GM23338 (cell line): ENCODE measurements around the gene ADAMTSL2. TPM values are rescaled to one million over a fixed set of nuclear protein-coding genes. Genes with fewer than 3 reads are reported as not detected.

ENCODE experiments used
- ATAC-seq: fragments of 200-7000 bp; cut with Tn5 transposase; 3 replicates; pipeline ENCODE4 v1.9.1; 2020
- DNase-seq: peaks from one replicate; pipeline ENCODE4 v3.0.0-alpha.2; 2015; ENCODE audit warnings: low spot score
- H2AFZ ChIP-seq: fragments of 200-600 bp; sonication (generic); 2 replicates; pipeline ENCODE4 v1.8.0; 2016; ENCODE audit warnings: antibody characterized with exemption, mild to moderate bottlenecking, moderate library complexity
- H3F3A ChIP-seq: fragments of 200-600 bp; sonication (generic); replicated peaks from 2 replicates; pipeline ENCODE4 v1.8.0; 2017; ENCODE audit warnings: antibody characterized with exemption, mixed run types, low read depth
- H3K27ac ChIP-seq: fragments of 200-600 bp; sonication (generic); 2 replicates; pipeline ENCODE4 v1.6.1; 2016; ENCODE audit warnings: low read depth
- H3K27me3 ChIP-seq: fragments of 200-600 bp; sonication (generic); 2 replicates; pipeline ENCODE4 v1.8.0; 2016; ENCODE audit warnings: mild to moderate bottlenecking, mixed run types, moderate library complexity; ENCODE audit not compliant: insufficient read depth
- H3K36me3 ChIP-seq: fragments of 200-600 bp; sonication (generic); 2 replicates; pipeline ENCODE4 v1.8.0; 2016; ENCODE audit warnings: mild to moderate bottlenecking; ENCODE audit not compliant: insufficient read depth
- H3K4me1 ChIP-seq: fragments of 200-600 bp; sonication (generic); 2 replicates; pipeline ENCODE4 v1.8.0; 2016; ENCODE audit warnings: mild to moderate bottlenecking, moderate library complexity; ENCODE audit not compliant: insufficient read depth
- H3K4me2 ChIP-seq: fragments of 200-600 bp; sonication (generic); 2 replicates; pipeline ENCODE4 v1.7.1; 2017; ENCODE audit warnings: mixed run types
- H3K4me3 ChIP-seq: fragments of 200-600 bp; sonication (generic); 2 replicates; pipeline ENCODE4 v1.6.1; 2016; ENCODE audit warnings: mixed run types
- H3K79me2 ChIP-seq: fragments of 200-600 bp; sonication (generic); replicated peaks from 2 replicates; pipeline ENCODE4 v1.8.0; 2017; ENCODE audit warnings: mild to moderate bottlenecking; ENCODE audit not compliant: insufficient read depth
- H3K9me2 ChIP-seq: fragments of 200-600 bp; sonication (generic); 2 replicates; pipeline ENCODE4 v1.8.0; 2017; ENCODE audit not compliant: insufficient read depth
- H4K20me1 ChIP-seq: fragments of 200-600 bp; sonication (generic); replicated peaks from 2 replicates; pipeline ENCODE4 v1.8.0; 2017; ENCODE audit warnings: mild to moderate bottlenecking; ENCODE audit not compliant: insufficient read depth
- H3K27ac Mint-ChIP-seq: 2 replicates; pipeline ENCODE4 v1.8.0; 2020; ENCODE audit warnings: inconsistent platforms, mild to moderate bottlenecking, moderate library complexity, mixed read lengths
- H3K27me3 Mint-ChIP-seq: 3 replicates; pipeline ENCODE4 v1.8.0; 2022; ENCODE audit warnings: low read depth, mild to moderate bottlenecking, moderate library complexity, mixed read lengths, inconsistent platforms; ENCODE audit not compliant: insufficient read depth, poor library complexity
- H3K36me3 Mint-ChIP-seq: 3 replicates; pipeline ENCODE4 v1.8.0; 2021; ENCODE audit warnings: low read depth, mild to moderate bottlenecking, inconsistent platforms, moderate library complexity, mixed read lengths
- H3K4me1 Mint-ChIP-seq: 3 replicates; pipeline ENCODE4 v1.8.0; 2020; ENCODE audit warnings: mild to moderate bottlenecking, inconsistent platforms, mixed read lengths
- H3K4me3 Mint-ChIP-seq: 3 replicates; pipeline ENCODE4 v1.8.0; 2021; ENCODE audit warnings: moderate library complexity, mild to moderate bottlenecking, inconsistent platforms, mixed read lengths
- H3K9me3 Mint-ChIP-seq: 3 replicates; pipeline ENCODE4 v1.8.0; 2020; ENCODE audit warnings: moderate library complexity, mild to moderate bottlenecking, inconsistent platforms, mixed read lengths
- CREB1 ChIP-seq: fragments of 250-450 bp; sonication (Bioruptor Pico); IDR thresholded peaks from 2 replicates; pipeline ENCODE4 v1.5.0; 2020; ENCODE audit warnings: low read depth, mild to moderate bottlenecking, moderate library complexity
- EZH2 ChIP-seq: fragments of 200-600 bp; sonication (generic); IDR thresholded peaks from one replicate; pipeline ENCODE4 v1.8.0; 2017; ENCODE audit warnings: antibody characterized with exemption, mild to moderate bottlenecking, low read depth; ENCODE audit not compliant: unreplicated experiment
- EZH2phosphoT487 ChIP-seq: fragments of 200-600 bp; sonication (generic); IDR thresholded peaks from one replicate; pipeline ENCODE4 v1.8.1; 2018; ENCODE audit warnings: antibody characterized with exemption; ENCODE audit not compliant: unreplicated experiment
- JUNB ChIP-seq: IDR thresholded peaks from one replicate; pipeline ENCODE4 v1.6.1; 2016; ENCODE audit warnings: antibody characterized with exemption; ENCODE audit not compliant: unreplicated experiment
- NANOG ChIP-seq: IDR thresholded peaks from 2 replicates; pipeline ENCODE4 v1.6.1; 2016; ENCODE audit warnings: antibody characterized with exemption, borderline replicate concordance
- POLR2AphosphoS5 ChIP-seq: IDR thresholded peaks from 2 replicates; pipeline ENCODE4 v1.6.1; 2016; ENCODE audit warnings: antibody characterized with exemption, low read depth
- STAT1 ChIP-seq: IDR thresholded peaks from one replicate; pipeline ENCODE4 v1.6.1; 2016; ENCODE audit warnings: antibody characterized with exemption; ENCODE audit not compliant: unreplicated experiment
- ZNF114 ChIP-seq: fragments of 250-450 bp; sonication (Bioruptor Pico); IDR thresholded peaks from 2 replicates; pipeline ENCODE4 v1.5.0; 2020; ENCODE audit warnings: mild to moderate bottlenecking, moderate library complexity
- ZNF331 ChIP-seq: fragments of 250-450 bp; sonication (Bioruptor Pico); IDR thresholded peaks from 2 replicates; pipeline ENCODE4 v1.5.0; 2020; ENCODE audit warnings: low read depth, mild to moderate bottlenecking, moderate library complexity
- polyA plus RNA-seq: library from polyadenylated mRNA; unstranded; fragments of >200 nt; fragmentation: Nextera tagmentation; extraction: Ambion mirVana; gene quantifications from 2 replicates; pipeline ENCODE4 v1.2.1, GENCODE V29; 2016
- total RNA-seq: library from RNA; depleted of rRNA; stranded (reverse); fragments of >200 nt; shearing (Covaris generic); gene quantifications from 2 replicates; pipeline ENCODE4 v1.2.3, GENCODE V29; 2014
- TF ChIP-seq, protein P1 (sequence below): IDR thresholded peaks from 2 replicates; pipeline ENCODE4 v1.6.1; 2016; ENCODE audit warnings: antibody characterized with exemption
- TF ChIP-seq, protein P2 (sequence below): IDR thresholded peaks from one replicate; pipeline ENCODE4 v1.6.1; 2018; ENCODE audit warnings: antibody characterized with exemption; ENCODE audit not compliant: unreplicated experiment
- TF ChIP-seq, protein P3 (sequence below), 2 experiments: fragments of 200-600 bp in 1 of 2; sonication (generic) in 1 of 2; conservative IDR thresholded peaks; 2 replicates each; pipeline versions ENCODE4 v1.5.1 to v1.6.1; 2016 to 2017; ENCODE audit warnings: antibody characterized with exemption in 2 of 2, low read depth in 2 of 2, mild to moderate bottlenecking in 2 of 2, moderate library complexity in 1 of 2
- TF ChIP-seq, protein P4 (sequence below): fragments of 250-450 bp; sonication (Bioruptor Pico); IDR thresholded peaks from 2 replicates; pipeline ENCODE4 v1.5.0; 2020; ENCODE audit warnings: mild to moderate bottlenecking, moderate library complexity

Gene ADAMTSL2
- total and polyA plus RNA-seq, 2 experiments from 2014 or later, result 0.15 to 0.66 TPM

DNA sequence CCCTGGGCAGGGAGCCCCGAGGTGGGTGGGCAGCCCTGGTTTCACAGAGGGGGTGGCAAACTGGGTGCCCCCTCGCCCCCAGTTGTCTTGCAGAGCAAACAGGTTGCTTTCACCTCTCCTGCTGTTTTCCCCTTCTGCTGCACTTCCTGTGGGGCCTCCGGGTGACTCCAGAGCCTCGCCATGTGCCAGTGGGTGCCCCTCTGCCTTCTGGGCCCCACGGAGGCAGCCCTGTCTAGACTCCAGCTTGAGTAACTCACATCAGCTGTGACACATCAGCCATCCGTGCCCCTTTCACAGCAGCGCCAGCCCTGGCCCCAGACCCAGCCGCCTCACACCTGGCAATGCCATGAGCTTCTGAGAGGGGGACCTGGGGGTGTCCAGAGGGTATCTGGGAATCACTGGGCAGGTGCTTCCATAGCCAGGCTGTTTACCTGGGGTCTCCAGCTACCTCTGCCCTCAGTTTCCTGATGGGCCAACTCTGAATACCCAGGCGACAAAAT, 36.9 kb downstream of the ADAMTSL2 start:
- TF ChIP-seq JUNB, result no peak
- no peak for TF ChIP-seq ZNF331 (CRISPR knock-in tag)
- no peak for TF ChIP-seq EZH2
- TF ChIP-seq POLR2AphosphoS5, result no peak
- TF ChIP-seq STAT1, result no peak
- TF ChIP-seq, protein P1, sequence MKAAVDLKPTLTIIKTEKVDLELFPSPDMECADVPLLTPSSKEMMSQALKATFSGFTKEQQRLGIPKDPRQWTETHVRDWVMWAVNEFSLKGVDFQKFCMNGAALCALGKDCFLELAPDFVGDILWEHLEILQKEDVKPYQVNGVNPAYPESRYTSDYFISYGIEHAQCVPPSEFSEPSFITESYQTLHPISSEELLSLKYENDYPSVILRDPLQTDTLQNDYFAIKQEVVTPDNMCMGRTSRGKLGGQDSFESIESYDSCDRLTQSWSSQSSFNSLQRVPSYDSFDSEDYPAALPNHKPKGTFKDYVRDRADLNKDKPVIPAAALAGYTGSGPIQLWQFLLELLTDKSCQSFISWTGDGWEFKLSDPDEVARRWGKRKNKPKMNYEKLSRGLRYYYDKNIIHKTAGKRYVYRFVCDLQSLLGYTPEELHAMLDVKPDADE, result no peak
- TF ChIP-seq, protein P2, sequence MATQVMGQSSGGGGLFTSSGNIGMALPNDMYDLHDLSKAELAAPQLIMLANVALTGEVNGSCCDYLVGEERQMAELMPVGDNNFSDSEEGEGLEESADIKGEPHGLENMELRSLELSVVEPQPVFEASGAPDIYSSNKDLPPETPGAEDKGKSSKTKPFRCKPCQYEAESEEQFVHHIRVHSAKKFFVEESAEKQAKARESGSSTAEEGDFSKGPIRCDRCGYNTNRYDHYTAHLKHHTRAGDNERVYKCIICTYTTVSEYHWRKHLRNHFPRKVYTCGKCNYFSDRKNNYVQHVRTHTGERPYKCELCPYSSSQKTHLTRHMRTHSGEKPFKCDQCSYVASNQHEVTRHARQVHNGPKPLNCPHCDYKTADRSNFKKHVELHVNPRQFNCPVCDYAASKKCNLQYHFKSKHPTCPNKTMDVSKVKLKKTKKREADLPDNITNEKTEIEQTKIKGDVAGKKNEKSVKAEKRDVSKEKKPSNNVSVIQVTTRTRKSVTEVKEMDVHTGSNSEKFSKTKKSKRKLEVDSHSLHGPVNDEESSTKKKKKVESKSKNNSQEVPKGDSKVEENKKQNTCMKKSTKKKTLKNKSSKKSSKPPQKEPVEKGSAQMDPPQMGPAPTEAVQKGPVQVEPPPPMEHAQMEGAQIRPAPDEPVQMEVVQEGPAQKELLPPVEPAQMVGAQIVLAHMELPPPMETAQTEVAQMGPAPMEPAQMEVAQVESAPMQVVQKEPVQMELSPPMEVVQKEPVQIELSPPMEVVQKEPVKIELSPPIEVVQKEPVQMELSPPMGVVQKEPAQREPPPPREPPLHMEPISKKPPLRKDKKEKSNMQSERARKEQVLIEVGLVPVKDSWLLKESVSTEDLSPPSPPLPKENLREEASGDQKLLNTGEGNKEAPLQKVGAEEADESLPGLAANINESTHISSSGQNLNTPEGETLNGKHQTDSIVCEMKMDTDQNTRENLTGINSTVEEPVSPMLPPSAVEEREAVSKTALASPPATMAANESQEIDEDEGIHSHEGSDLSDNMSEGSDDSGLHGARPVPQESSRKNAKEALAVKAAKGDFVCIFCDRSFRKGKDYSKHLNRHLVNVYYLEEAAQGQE, result no peak
- no peak for TF ChIP-seq NANOG
- TF ChIP-seq, protein P3, sequence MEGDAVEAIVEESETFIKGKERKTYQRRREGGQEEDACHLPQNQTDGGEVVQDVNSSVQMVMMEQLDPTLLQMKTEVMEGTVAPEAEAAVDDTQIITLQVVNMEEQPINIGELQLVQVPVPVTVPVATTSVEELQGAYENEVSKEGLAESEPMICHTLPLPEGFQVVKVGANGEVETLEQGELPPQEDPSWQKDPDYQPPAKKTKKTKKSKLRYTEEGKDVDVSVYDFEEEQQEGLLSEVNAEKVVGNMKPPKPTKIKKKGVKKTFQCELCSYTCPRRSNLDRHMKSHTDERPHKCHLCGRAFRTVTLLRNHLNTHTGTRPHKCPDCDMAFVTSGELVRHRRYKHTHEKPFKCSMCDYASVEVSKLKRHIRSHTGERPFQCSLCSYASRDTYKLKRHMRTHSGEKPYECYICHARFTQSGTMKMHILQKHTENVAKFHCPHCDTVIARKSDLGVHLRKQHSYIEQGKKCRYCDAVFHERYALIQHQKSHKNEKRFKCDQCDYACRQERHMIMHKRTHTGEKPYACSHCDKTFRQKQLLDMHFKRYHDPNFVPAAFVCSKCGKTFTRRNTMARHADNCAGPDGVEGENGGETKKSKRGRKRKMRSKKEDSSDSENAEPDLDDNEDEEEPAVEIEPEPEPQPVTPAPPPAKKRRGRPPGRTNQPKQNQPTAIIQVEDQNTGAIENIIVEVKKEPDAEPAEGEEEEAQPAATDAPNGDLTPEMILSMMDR (conservative IDR thresholded peaks at IDR 0.05; ENCODE audit: low read depth in 2 of 2), result no peak
- TF ChIP-seq, protein P4, sequence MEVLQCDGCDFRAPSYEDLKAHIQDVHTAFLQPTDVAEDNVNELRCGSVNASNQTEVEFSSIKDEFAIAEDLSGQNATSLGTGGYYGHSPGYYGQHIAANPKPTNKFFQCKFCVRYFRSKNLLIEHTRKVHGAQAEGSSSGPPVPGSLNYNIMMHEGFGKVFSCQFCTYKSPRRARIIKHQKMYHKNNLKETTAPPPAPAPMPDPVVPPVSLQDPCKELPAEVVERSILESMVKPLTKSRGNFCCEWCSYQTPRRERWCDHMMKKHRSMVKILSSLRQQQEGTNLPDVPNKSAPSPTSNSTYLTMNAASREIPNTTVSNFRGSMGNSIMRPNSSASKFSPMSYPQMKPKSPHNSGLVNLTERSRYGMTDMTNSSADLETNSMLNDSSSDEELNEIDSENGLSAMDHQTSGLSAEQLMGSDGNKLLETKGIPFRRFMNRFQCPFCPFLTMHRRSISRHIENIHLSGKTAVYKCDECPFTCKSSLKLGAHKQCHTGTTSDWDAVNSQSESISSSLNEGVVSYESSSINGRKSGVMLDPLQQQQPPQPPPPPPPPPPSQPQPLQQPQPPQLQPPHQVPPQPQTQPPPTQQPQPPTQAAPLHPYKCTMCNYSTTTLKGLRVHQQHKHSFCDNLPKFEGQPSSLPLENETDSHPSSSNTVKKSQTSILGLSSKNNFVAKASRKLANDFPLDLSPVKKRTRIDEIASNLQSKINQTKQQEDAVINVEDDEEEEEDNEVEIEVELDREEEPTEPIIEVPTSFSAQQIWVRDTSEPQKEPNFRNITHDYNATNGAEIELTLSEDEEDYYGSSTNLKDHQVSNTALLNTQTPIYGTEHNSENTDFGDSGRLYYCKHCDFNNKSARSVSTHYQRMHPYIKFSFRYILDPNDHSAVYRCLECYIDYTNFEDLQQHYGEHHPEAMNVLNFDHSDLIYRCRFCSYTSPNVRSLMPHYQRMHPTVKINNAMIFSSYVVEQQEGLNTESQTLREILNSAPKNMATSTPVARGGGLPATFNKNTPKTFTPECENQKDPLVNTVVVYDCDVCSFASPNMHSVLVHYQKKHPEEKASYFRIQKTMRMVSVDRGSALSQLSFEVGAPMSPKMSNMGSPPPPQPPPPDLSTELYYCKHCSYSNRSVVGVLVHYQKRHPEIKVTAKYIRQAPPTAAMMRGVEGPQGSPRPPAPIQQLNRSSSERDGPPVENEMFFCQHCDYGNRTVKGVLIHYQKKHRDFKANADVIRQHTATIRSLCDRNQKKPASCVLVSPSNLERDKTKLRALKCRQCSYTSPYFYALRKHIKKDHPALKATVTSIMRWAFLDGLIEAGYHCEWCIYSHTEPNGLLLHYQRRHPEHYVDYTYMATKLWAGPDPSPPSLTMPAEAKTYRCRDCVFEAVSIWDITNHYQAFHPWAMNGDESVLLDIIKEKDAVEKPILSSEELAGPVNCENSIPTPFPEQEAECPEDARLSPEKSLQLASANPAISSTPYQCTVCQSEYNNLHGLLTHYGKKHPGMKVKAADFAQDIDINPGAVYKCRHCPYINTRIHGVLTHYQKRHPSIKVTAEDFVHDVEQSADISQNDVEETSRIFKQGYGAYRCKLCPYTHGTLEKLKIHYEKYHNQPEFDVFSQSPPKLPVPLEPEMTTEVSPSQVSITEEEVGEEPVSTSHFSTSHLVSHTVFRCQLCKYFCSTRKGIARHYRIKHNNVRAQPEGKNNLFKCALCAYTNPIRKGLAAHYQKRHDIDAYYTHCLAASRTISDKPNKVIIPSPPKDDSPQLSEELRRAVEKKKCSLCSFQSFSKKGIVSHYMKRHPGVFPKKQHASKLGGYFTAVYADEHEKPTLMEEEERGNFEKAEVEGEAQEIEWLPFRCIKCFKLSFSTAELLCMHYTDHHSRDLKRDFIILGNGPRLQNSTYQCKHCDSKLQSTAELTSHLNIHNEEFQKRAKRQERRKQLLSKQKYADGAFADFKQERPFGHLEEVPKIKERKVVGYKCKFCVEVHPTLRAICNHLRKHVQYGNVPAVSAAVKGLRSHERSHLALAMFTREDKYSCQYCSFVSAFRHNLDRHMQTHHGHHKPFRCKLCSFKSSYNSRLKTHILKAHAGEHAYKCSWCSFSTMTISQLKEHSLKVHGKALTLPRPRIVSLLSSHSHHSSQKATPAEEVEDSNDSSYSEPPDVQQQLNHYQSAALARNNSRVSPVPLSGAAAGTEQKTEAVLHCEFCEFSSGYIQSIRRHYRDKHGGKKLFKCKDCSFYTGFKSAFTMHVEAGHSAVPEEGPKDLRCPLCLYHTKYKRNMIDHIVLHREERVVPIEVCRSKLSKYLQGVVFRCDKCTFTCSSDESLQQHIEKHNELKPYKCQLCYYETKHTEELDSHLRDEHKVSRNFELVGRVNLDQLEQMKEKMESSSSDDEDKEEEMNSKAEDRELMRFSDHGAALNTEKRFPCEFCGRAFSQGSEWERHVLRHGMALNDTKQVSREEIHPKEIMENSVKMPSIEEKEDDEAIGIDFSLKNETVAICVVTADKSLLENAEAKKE (CRISPR knock-in tag), result no peak
- TF ChIP-seq EZH2phosphoT487, result no peak
- no peak for TF ChIP-seq ZNF114 (CRISPR knock-in tag)
- no peak for TF ChIP-seq CREB1 (CRISPR knock-in tag)
- Mint-ChIP-seq H3K27ac (no peak overlapping the region), H3K36me3 (no peaks in the 10 kb centered on the region; the same call in 2 of the 3 replicates), H3K4me3 (no peak overlapping the region), H3K4me1 (peaks cover 10% of the 10 kb centered on the region), H3K27me3 (peaks cover 6% of the 10 kb centered on the region), H3K9me3 (no peaks in the 10 kb centered on the region)
- H3K27me3 ChIP-seq, result no peaks in the 10 kb centered on the region
- H2AFZ ChIP-seq, result no peak overlapping the region
- no peak for ATAC-seq
- H3K4me3 ChIP-seq, result no peak overlapping the region
- H3K4me2 ChIP-seq, result no peak overlapping the region
- H3K9me2 ChIP-seq, result no peaks in the 10 kb centered on the region
- H3K36me3 ChIP-seq, result no peaks in the 10 kb centered on the region
- H3F3A ChIP-seq, result no peaks in the 10 kb centered on the region
- DNase-seq, result no peak
- no peaks in the 10 kb centered on the region for H4K20me1 ChIP-seq
- no peaks in the 10 kb centered on the region for H3K4me1 ChIP-seq
- no peak overlapping the region for H3K27ac ChIP-seq
- no peaks in the 10 kb centered on the region for H3K79me2 ChIP-seq
